Panc1 (cell line): ENCODE measurements around the gene KLHL15. TPM values are rescaled to one million over a fixed set of nuclear protein-coding genes. Genes with fewer than 3 reads are reported as not detected.

Source experiments
- ATAC-seq: fragments of 200-7000 bp; cut with Tn5 transposase; 2 replicates; pipeline ENCODE4 v1.9.1; 2020; ENCODE audit warnings: mild to moderate bottlenecking, moderate library complexity
- BruUV-seq: library from RNA; stranded (reverse); fragments of 400-500 nt; replicated peaks from 2 replicates; lab custom pipeline; 2021; lab: Mats Ljungman, UMichigan
- CTCF ChIA-PET: fragments of 300-600 bp; sonication (Branson Sonifier 250); formaldehyde crosslinking; loops from one replicate; lab custom pipeline; 2022; ENCODE audit warnings: antibody characterized with exemption; lab: Charles Lee
- POLR2A ChIA-PET: fragments of 300-600 bp; sonication (Branson Sonifier 250); formaldehyde crosslinking; loops from one replicate; lab custom pipeline; 2022; ENCODE audit warnings: antibody characterized with exemption; lab: Charles Lee
- DNase-seq: peaks from one replicate; pipeline ENCODE4 v3.0.0-alpha.2; 2010; ENCODE audit warnings: low read depth, low spot score
- H3K27ac ChIP-seq: 2 replicates; pipeline ENCODE4 v1.5.1; 2011; ENCODE audit warnings: mild to moderate bottlenecking, low read length, inconsistent platforms
- H3K27me3 ChIP-seq: fragments of 200-500 bp; sonication (Bioruptor generic); 2 replicates; pipeline ENCODE4 v1.6.0; 2014; ENCODE audit warnings: low read length, inconsistent platforms; ENCODE audit not compliant: control insufficient read depth, insufficient read depth
- H3K36me3 ChIP-seq: fragments of 200-500 bp; sonication (Bioruptor generic); 2 replicates; pipeline ENCODE4 v1.5.1; 2014; ENCODE audit warnings: inconsistent platforms, mild to moderate bottlenecking, low read length, moderate library complexity; ENCODE audit not compliant: control insufficient read depth, insufficient read depth
- H3K4me1 ChIP-seq: 2 replicates; pipeline ENCODE4 v1.5.1; 2011; ENCODE audit warnings: inconsistent platforms, mild to moderate bottlenecking, low read length, moderate library complexity; ENCODE audit not compliant: control insufficient read depth, insufficient read depth
- H3K4me3 ChIP-seq, 2 experiments: 2 replicates each; pipeline ENCODE4 v1.5.1; 2011 to 2012; ENCODE audit warnings: low read depth in 2 of 2, low read length in 2 of 2, mild to moderate bottlenecking in 2 of 2, inconsistent platforms in 1 of 2, moderate library complexity in 1 of 2
- H3K9me3 ChIP-seq: fragments of 200-500 bp; sonication (Bioruptor generic); 2 replicates; pipeline ENCODE4 v1.5.1; 2014; ENCODE audit warnings: low read depth, mild to moderate bottlenecking, inconsistent platforms, low read length, moderate library complexity; ENCODE audit not compliant: control insufficient read depth, insufficient read depth
- POLR2AphosphoS5 ChIP-seq: IDR thresholded peaks from 2 replicates; pipeline ENCODE4 v1.6.1; 2012; ENCODE audit warnings: mild to moderate bottlenecking, low read depth, low read length, moderate library complexity
- SIN3A ChIP-seq: IDR thresholded peaks from 2 replicates; pipeline ENCODE4 v1.6.1; 2012; ENCODE audit warnings: low read depth, mild to moderate bottlenecking, low read length, moderate library complexity, borderline replicate concordance; ENCODE audit not compliant: insufficient read depth
- TCF7L2 ChIP-seq: IDR thresholded peaks from 2 replicates; pipeline ENCODE4 v1.6.1; 2011; ENCODE audit warnings: mild to moderate bottlenecking, low read depth, low read length, inconsistent platforms
- in situ Hi-C: cut with HindIII; loops from 2 replicates; pipeline ENCODE4 v1.10.0; 2016; ENCODE audit warnings: low sequenced_read_pairs, low pct_unique_long_range_greater_than_20kb
- intact Hi-C: fragments of 100-400 bp; cut with micrococcal nuclease; formaldehyde crosslinking; loops from one replicate; pipeline ENCODE4 v1.10.0; 2022; ENCODE audit not compliant: unreplicated experiment
- total RNA-seq: library from RNA; stranded (reverse); gene quantifications from one replicate; pipeline ENCODE4 v1.2.1, GENCODE V29; 2021; ENCODE audit not compliant: unreplicated experiment
- TF ChIP-seq, protein P1 (sequence below): fragments of 450-650 bp; IDR thresholded peaks from 2 replicates; pipeline ENCODE4 v1.5.1; 2017; ENCODE audit warnings: mild to moderate bottlenecking
- TF ChIP-seq, protein P2 (sequence below), 2 experiments: IDR thresholded peaks; 2 replicates each; pipeline ENCODE4 v1.6.1; 2011 to 2012; ENCODE audit warnings: low read depth in 2 of 2, control low read depth in 1 of 2, low read length in 1 of 2, mild to moderate bottlenecking in 1 of 2, moderate library complexity in 1 of 2; ENCODE audit not compliant: insufficient read depth in 1 of 2

Gene KLHL15
- total RNA-seq, 1 experiment from 2014 or later = 9.6 TPM

DNA sequence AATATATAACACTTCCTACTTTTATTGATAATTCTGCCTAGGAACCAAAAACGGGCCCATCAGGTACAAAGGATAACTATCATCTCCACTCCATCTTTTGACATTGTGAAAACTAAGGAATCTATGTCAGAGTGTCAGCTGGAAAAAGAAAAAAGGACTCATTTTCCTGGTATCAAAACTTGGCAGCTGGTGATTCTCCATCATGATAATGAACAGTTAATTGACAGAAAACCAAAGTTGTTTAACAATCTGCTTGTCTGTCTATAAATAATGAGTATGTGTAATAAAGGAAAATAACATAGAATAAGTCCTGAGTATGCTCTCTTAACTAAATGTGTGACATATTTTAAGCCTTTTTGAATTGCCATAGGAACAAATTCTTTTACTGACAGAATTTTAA is 87.8 kb downstream of the KLHL15 start:
- Histone ChIP-seq H3K27ac (no peak overlapping the region), H3K4me1 (no peaks in the 10 kb centered on the region), H3K4me3 (no peak overlapping the region), H3K36me3 (no peaks in the 10 kb centered on the region), H3K9me3 (no peaks in the 10 kb centered on the region), H3K27me3 (no peaks in the 10 kb centered on the region)
- no peak for DNase-seq
- CTCF ChIA-PET = no interaction called here
- POLR2A ChIA-PET = no interaction called here
- intact Hi-C loops = no loop called here
- ATAC-seq = no peak
- in situ Hi-C loops = no loop called here
- BruUV-seq = no TSS peak
- TF ChIP-seq POLR2AphosphoS5 (no peak), SIN3A (no peak), TCF7L2 (no peak)
- TF ChIP-seq, protein P1, sequence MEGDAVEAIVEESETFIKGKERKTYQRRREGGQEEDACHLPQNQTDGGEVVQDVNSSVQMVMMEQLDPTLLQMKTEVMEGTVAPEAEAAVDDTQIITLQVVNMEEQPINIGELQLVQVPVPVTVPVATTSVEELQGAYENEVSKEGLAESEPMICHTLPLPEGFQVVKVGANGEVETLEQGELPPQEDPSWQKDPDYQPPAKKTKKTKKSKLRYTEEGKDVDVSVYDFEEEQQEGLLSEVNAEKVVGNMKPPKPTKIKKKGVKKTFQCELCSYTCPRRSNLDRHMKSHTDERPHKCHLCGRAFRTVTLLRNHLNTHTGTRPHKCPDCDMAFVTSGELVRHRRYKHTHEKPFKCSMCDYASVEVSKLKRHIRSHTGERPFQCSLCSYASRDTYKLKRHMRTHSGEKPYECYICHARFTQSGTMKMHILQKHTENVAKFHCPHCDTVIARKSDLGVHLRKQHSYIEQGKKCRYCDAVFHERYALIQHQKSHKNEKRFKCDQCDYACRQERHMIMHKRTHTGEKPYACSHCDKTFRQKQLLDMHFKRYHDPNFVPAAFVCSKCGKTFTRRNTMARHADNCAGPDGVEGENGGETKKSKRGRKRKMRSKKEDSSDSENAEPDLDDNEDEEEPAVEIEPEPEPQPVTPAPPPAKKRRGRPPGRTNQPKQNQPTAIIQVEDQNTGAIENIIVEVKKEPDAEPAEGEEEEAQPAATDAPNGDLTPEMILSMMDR = no peak
- TF ChIP-seq, protein P2, sequence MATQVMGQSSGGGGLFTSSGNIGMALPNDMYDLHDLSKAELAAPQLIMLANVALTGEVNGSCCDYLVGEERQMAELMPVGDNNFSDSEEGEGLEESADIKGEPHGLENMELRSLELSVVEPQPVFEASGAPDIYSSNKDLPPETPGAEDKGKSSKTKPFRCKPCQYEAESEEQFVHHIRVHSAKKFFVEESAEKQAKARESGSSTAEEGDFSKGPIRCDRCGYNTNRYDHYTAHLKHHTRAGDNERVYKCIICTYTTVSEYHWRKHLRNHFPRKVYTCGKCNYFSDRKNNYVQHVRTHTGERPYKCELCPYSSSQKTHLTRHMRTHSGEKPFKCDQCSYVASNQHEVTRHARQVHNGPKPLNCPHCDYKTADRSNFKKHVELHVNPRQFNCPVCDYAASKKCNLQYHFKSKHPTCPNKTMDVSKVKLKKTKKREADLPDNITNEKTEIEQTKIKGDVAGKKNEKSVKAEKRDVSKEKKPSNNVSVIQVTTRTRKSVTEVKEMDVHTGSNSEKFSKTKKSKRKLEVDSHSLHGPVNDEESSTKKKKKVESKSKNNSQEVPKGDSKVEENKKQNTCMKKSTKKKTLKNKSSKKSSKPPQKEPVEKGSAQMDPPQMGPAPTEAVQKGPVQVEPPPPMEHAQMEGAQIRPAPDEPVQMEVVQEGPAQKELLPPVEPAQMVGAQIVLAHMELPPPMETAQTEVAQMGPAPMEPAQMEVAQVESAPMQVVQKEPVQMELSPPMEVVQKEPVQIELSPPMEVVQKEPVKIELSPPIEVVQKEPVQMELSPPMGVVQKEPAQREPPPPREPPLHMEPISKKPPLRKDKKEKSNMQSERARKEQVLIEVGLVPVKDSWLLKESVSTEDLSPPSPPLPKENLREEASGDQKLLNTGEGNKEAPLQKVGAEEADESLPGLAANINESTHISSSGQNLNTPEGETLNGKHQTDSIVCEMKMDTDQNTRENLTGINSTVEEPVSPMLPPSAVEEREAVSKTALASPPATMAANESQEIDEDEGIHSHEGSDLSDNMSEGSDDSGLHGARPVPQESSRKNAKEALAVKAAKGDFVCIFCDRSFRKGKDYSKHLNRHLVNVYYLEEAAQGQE (IDR thresholded peaks at IDR 0.05; ENCODE audit: insufficient read depth in 1 of 2, low read depth in 2 of 2, low read length in 1 of 2) = no peak

DNA sequence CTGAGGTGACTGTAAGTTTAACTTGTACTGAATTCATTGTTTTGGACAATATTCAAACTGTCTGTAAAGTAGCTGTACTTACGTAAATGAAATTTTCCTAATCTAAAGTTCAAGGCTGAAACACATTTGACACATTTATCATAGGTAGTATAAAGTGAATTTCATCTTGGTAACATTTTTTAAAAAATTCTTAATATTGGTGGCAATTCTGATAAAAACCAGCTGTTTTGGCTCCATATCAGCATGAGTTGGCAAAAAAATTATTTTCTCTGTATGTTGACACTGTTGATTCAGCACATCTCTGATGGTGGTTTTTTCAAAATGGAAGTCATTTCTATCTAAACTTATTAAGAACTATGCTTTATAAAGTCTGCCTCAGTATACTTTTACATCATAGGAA is 88.3 kb downstream of the KLHL15 start:
- ChIA-PET POLR2A (no interaction called here), CTCF (no interaction called here)
- no peaks in the 10 kb centered on the region for H3K36me3 ChIP-seq
- no peak overlapping the region for H3K4me3 ChIP-seq
- TF ChIP-seq POLR2AphosphoS5 (no peak), SIN3A (no peak), TCF7L2 (no peak)
- TF ChIP-seq, protein P2 (IDR thresholded peaks at IDR 0.05; ENCODE audit: insufficient read depth in 1 of 2, low read depth in 2 of 2, low read length in 1 of 2) = no peak
- TF ChIP-seq, protein P1 = no peak
- no peak overlapping the region for H3K27ac ChIP-seq
- H3K4me1 ChIP-seq = no peaks in the 10 kb centered on the region
- no peak for DNase-seq
- BruUV-seq = no TSS peak
- no peaks in the 10 kb centered on the region for H3K27me3 ChIP-seq
- in situ Hi-C loops (no loop called here), intact Hi-C loops (no loop called here)
- ATAC-seq = no peak
- H3K9me3 ChIP-seq = no peaks in the 10 kb centered on the region
